ENCODE measurements around the gene MRPL38. TPM values are rescaled to one million over a fixed set of nuclear protein-coding genes. Genes with fewer than 3 reads are reported as not detected.
A peak's percentile ranks its signal among the peaks of the same experiment; 100 is the strongest.

The MRPL38 gene
- total RNA-seq, 1 donor = 36.6 TPM

DNA sequence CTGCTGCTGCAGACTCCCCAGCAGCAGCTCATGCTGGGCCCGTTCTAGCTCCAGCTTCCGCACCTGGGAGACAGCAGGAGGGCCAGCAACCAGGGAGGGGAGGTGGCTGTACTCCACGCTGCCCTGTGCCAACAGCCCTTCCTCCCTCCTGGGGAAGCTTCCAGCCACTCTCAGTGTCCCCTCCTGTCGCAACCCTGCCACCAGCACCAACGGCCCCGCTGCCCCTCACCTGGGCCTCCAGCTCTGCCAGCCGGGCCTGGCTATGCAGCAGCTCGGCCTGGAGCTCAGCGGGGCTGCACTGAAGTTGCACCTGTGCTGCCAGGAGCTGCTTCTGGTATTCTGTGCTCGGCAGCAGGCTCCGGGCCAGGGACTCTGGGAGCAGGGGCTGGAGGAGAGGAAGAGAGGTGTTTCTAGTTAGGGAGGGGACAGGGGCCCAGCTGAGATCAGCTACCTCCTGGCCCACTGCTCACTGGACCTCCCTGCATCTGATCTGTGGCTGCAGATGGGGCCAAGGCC lies 15.4 kb upstream of the MRPL38 start:
- no peak overlapping the region for H3K4me2 ChIP-seq (ENCODE audit: insufficient read depth, low read length)
- H3K27me3 ChIP-seq (ENCODE audit: insufficient read depth, low read length) = no peaks in the 10 kb centered on the region
- no peaks in the 10 kb centered on the region for H4K20me1 ChIP-seq (ENCODE audit: insufficient read depth, low read length)
- no peak overlapping the region for H3K27ac ChIP-seq (ENCODE audit: low read depth, low read length)
- peaks cover under 1% of the 10 kb centered on the region for H3K36me3 ChIP-seq (ENCODE audit: insufficient read depth, low read length)
- no peak overlapping the region for H2AFZ ChIP-seq (ENCODE audit: low read length)
- DNase-seq (ENCODE audit: insufficient read length, low spot score, missing footprints) = peak; percentile 30
- no peaks in the 10 kb centered on the region for H3K79me2 ChIP-seq (ENCODE audit: insufficient read depth, low read length)
- no peaks in the 10 kb centered on the region for H3K4me1 ChIP-seq (ENCODE audit: insufficient read depth, low read length)
- H3K9me3 ChIP-seq (ENCODE audit: low read depth, low read length) = no peaks in the 10 kb centered on the region
- no peak for TF ChIP-seq CTCF (IDR thresholded peaks at IDR 0.05; ENCODE audit: extremely low read depth, low read depth, low read length)
- no peak overlapping the region for H3K4me3 ChIP-seq (ENCODE audit: insufficient read depth, low read length)

DNA sequence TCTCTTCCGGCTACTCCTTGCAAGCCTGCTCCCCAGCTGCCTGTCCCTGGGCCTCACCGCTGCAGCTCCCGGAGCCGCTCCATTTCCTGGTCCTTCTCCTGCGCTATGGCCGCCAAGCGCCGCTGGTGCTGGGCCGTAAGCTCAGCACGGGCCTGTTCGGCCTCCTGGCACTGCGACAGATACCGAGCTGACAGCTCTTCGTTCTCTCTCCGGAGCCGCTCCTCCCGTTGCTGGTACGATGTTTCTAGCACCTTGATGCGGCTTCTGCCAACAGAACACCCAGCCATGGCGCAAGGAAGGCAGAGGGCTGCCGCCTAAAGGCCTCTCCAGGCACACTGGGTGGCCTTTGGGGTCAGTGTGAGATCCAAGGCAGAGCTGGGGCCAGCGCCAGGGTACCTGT lies 14.9 kb upstream of the MRPL38 start:
- Histone ChIP-seq H2AFZ (ENCODE audit: low read length) (no peak overlapping the region), H3K27me3 (ENCODE audit: insufficient read depth, low read length) (no peaks in the 10 kb centered on the region), H4K20me1 (ENCODE audit: insufficient read depth, low read length) (no peaks in the 10 kb centered on the region), H3K4me1 (ENCODE audit: insufficient read depth, low read length) (no peaks in the 10 kb centered on the region), H3K4me2 (ENCODE audit: insufficient read depth, low read length) (no peak overlapping the region), H3K9me3 (ENCODE audit: low read depth, low read length) (no peaks in the 10 kb centered on the region), H3K4me3 (ENCODE audit: insufficient read depth, low read length) (no peak overlapping the region), H3K36me3 (ENCODE audit: insufficient read depth, low read length) (no peaks in the 10 kb centered on the region), H3K27ac (ENCODE audit: low read depth, low read length) (no peak overlapping the region), H3K79me2 (ENCODE audit: insufficient read depth, low read length) (no peaks in the 10 kb centered on the region)
- TF ChIP-seq CTCF (IDR thresholded peaks at IDR 0.05; ENCODE audit: extremely low read depth, low read depth, low read length) = no peak
- DNase-seq (ENCODE audit: insufficient read length, low spot score, missing footprints) = no peak

GRCh38 chr17:75917917-75918445 lies 13.3 kb upstream of the MRPL38 start:
- no peak for TF ChIP-seq CTCF (IDR thresholded peaks at IDR 0.05; ENCODE audit: extremely low read depth, low read depth, low read length)
- Histone ChIP-seq H3K79me2 (ENCODE audit: insufficient read depth, low read length) (no peaks in the 10 kb centered on the region), H3K27ac (ENCODE audit: low read depth, low read length) (no peak overlapping the region), H4K20me1 (ENCODE audit: insufficient read depth, low read length) (no peaks in the 10 kb centered on the region), H3K27me3 (ENCODE audit: insufficient read depth, low read length) (no peaks in the 10 kb centered on the region), H3K4me3 (ENCODE audit: insufficient read depth, low read length) (no peak overlapping the region), H3K9me3 (ENCODE audit: low read depth, low read length) (no peaks in the 10 kb centered on the region), H2AFZ (ENCODE audit: low read length) (no peak overlapping the region), H3K4me2 (ENCODE audit: insufficient read depth, low read length) (no peak overlapping the region), H3K4me1 (ENCODE audit: insufficient read depth, low read length) (no peaks in the 10 kb centered on the region), H3K36me3 (ENCODE audit: insufficient read depth, low read length) (no peaks in the 10 kb centered on the region)
- DNase-seq (ENCODE audit: insufficient read length, low spot score, missing footprints) = peak; percentile 34

DNA sequence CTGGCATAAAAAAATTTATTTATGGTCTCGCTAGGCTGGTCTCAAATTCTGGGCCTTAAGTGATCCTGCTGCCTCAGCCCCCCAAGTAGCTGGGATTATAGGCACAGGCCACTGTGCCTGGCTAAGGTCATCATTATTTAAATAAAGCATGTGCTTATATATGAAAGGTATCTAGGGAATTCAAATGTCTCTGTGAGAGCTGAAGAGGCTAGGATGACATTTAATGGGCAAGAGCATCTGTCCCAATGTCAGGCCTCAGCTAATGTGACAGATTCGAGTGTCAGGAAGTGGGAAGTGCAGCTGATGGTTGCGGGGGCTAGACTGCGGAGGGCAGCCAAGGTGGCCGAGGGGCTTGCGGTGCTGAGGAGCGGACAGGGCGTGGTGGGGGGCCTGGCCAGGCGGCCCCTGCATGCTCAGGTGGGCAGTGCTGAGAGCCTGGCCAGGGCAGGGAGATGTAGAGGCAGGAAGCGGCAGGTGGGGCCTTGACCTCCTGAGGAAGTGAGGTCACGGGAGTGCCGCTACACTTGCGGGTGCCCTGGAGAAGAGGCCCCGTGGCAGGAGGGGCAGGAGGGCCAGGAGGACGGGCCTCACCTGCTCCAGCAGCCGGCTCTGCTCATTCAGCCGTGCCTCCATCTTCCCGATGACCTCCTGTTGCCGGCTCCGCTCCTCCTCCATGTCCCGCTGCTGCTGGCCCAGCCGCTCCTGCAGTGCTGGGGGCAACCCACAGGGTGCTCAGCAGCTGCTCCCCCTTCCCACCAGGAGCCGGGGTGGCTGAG lies 12.6 kb upstream of the MRPL38 start:
- H3K4me1 ChIP-seq (ENCODE audit: insufficient read depth, low read length) = no peaks in the 10 kb centered on the region
- H2AFZ ChIP-seq (ENCODE audit: low read length) = no peak overlapping the region
- no peak overlapping the region for H3K27ac ChIP-seq (ENCODE audit: low read depth, low read length)
- H3K27me3 ChIP-seq (ENCODE audit: insufficient read depth, low read length) = no peaks in the 10 kb centered on the region
- peaks cover 4% of the 10 kb centered on the region for H3K36me3 ChIP-seq (ENCODE audit: insufficient read depth, low read length)
- H3K4me3 ChIP-seq (ENCODE audit: insufficient read depth, low read length) = no peak overlapping the region
- no peaks in the 10 kb centered on the region for H3K9me3 ChIP-seq (ENCODE audit: low read depth, low read length)
- no peak for TF ChIP-seq CTCF (IDR thresholded peaks at IDR 0.05; ENCODE audit: extremely low read depth, low read depth, low read length)
- H3K4me2 ChIP-seq (ENCODE audit: insufficient read depth, low read length) = no peak overlapping the region
- no peaks in the 10 kb centered on the region for H4K20me1 ChIP-seq (ENCODE audit: insufficient read depth, low read length)
- no peaks in the 10 kb centered on the region for H3K79me2 ChIP-seq (ENCODE audit: insufficient read depth, low read length)
- peak; percentile 47 for DNase-seq (ENCODE audit: insufficient read length, low spot score, missing footprints)

All from osteoblast (primary cell).